ENCODE data around the gene LBH.

GRCh38 chr2:30204281-30204680, 27.1 kb upstream of the LBH start:
- TF ChIP-seq POLR2A (IDR thresholded peaks at IDR 0.05) (no peak), CTCF (IDR thresholded peaks at IDR 0.05) (no peak)
